Central memory CD8-positive, alpha-beta T cell (primary cell): ENCODE measurements around the gene FCF1.
A peak's percentile ranks its signal among the peaks of the same experiment; 100 is the strongest.
"Not testable (repeated sequence)": the region's sequence is repeated elsewhere in the genome, so short reads cannot be mapped to it uniquely, and the experiment has no call there.

Experiments used
- ATAC-seq: fragments of 150-1000 bp; cut with Tn5 transposase; replicated peaks from 2 replicates; pipeline ENCODE4 v1.10.0; 2022; ENCODE audit warnings: mild to moderate bottlenecking, moderate FRiP score, moderate number of reproducible peaks; ENCODE audit not compliant: poor library complexity, severe bottlenecking; ENCODE audit errors: extremely low read depth
- DNase-seq, 2 donors: peaks; one replicate each; pipeline ENCODE4 v3.0.0; 2021; ENCODE audit warnings: low spot score in 2 of 2
- H3K27ac Mint-ChIP-seq: one replicate; pipeline ENCODE4 v1.8.0; 2022; ENCODE audit warnings: low read depth, mild to moderate bottlenecking, moderate library complexity, mixed read lengths
- H3K27me3 Mint-ChIP-seq: one replicate; pipeline ENCODE4 v1.8.0; 2022; ENCODE audit warnings: mixed read lengths
- H3K36me3 Mint-ChIP-seq: one replicate; pipeline ENCODE4 v1.8.0; 2022; ENCODE audit warnings: mild to moderate bottlenecking, moderate library complexity, mixed read lengths; ENCODE audit not compliant: insufficient read depth
- H3K4me1 Mint-ChIP-seq: one replicate; pipeline ENCODE4 v1.8.0; 2022; ENCODE audit warnings: mixed read lengths
- H3K4me3 Mint-ChIP-seq: one replicate; pipeline ENCODE4 v1.8.0; 2022; ENCODE audit warnings: mild to moderate bottlenecking, moderate library complexity, mixed read lengths
- H3K9me3 Mint-ChIP-seq: one replicate; pipeline ENCODE4 v1.8.0; 2022; ENCODE audit warnings: mixed read lengths

The FCF1 gene

DNA sequence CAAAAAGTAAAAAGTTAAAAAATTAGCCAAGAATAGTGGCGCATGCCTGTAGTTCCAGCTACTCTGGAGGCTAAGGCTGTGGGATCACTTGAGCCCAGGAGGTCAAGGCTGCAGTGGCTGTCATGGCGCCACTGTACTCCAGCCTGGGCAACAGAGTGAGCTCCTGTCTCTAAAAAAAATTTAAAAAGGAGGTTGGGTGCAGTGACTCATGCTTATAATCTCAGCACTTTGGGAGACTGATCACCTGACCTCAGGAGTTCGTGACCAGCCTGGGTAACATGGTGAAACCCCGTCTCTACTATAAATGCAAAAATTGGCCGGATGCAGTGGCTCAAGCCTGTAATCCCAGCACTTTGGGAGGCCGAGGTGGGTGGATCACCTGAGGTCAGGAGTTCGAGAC is 42.0 kb downstream of the FCF1 start:
- H3K36me3 Mint-ChIP-seq = no peaks in the 10 kb centered on the region
- no peaks in the 10 kb centered on the region for H3K4me1 Mint-ChIP-seq
- ATAC-seq (no peak), DNase-seq (no peak)
- no peak overlapping the region for H3K27ac Mint-ChIP-seq
- no peak overlapping the region for H3K4me3 Mint-ChIP-seq
- no peaks in the 10 kb centered on the region for H3K27me3 Mint-ChIP-seq
- peaks cover 6% of the 10 kb centered on the region for H3K9me3 Mint-ChIP-seq

DNA sequence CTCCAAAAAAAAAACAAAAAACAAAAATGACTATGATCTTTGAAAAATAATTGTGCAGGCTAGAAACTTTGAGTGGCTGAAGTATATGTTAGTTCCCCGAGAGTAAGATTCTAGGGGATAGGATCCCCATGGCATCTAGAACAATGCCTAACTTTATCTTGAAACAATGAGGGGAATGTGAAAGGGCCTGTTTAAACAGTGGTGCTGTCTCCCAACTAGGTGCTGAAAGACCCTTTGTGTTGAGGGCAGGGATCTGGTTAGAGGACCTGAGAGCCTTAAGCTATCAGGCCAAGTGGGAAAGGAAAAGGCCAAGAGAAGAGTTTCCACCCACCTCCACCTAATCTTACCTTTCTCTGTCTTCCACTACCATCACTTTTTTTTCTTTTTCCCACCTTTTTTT is 43.4 kb downstream of the FCF1 start:
- Mint-ChIP-seq H3K9me3 (peaks cover 6% of the 10 kb centered on the region), H3K36me3 (no peaks in the 10 kb centered on the region), H3K4me1 (no peaks in the 10 kb centered on the region), H3K4me3 (no peak overlapping the region), H3K27me3 (no peaks in the 10 kb centered on the region), H3K27ac (no peak overlapping the region)
- no peak for ATAC-seq
- no peak for DNase-seq

DNA sequence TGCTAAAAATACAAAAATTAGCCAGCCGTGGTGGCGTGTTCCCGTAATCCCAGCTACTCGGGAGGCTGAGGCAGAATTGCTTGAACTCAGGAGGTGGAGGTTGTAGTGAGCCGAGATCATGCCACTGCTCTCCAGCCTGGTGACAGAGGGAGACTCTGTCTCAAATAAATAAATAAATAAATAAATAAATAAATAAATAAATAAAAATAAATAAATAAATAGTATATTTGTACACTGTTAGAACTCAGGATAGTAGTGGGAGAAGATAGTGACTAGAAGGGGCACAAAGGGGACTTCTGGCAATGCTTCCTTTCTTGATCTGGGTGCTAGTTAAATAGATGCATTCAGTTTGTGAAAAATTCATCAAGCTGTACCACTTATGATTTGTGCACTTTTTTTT is 45.6 kb downstream of the FCF1 start:
- not testable (repeated sequence) for H3K36me3 Mint-ChIP-seq, H3K27me3 Mint-ChIP-seq, H3K4me3 Mint-ChIP-seq, H3K27ac Mint-ChIP-seq, H3K4me1 Mint-ChIP-seq, ATAC-seq, DNase-seq, H3K9me3 Mint-ChIP-seq

GRCh38 chr14:74762917-74763802 is 50.2 kb downstream of the FCF1 start, which contains the start of gene YLPM1:
TSS of gene YLPM1 (plus strand) at chr14:74763316. CDS start at chr14:74763490, 174 bp downstream.
- peak within 1 kb of the TSS; percentile 98 for H3K27ac Mint-ChIP-seq
- peak within 1 kb of the TSS; percentile 96 for H3K4me3 Mint-ChIP-seq
- peaks cover 45% of the 10 kb centered on the region for H3K4me1 Mint-ChIP-seq
- DNase-seq (peak; percentile 88 to 94), ATAC-seq (peak; percentile 93)
- H3K9me3 Mint-ChIP-seq = no peaks in the 10 kb centered on the region
- H3K27me3 Mint-ChIP-seq = no peaks in the 10 kb centered on the region
- H3K36me3 Mint-ChIP-seq = peaks cover 26% of the 10 kb centered on the region

- DNase-seq = peak in 1 of 2 donors; percentile 10
- H3K36me3 Mint-ChIP-seq = peaks cover 26% of the 10 kb centered on the region
- peak overlapping the region; percentile 98 for H3K27ac Mint-ChIP-seq
- no peak for ATAC-seq
- H3K27me3 Mint-ChIP-seq = no peaks in the 10 kb centered on the region
- no peaks in the 10 kb centered on the region for H3K9me3 Mint-ChIP-seq
- peaks cover 51% of the 10 kb centered on the region for H3K4me1 Mint-ChIP-seq
- H3K4me3 Mint-ChIP-seq = peak overlapping the region; percentile 96
Observed at GRCh38 chr14:74763803-74764531, 51.0 kb downstream of the FCF1 start.

DNA sequence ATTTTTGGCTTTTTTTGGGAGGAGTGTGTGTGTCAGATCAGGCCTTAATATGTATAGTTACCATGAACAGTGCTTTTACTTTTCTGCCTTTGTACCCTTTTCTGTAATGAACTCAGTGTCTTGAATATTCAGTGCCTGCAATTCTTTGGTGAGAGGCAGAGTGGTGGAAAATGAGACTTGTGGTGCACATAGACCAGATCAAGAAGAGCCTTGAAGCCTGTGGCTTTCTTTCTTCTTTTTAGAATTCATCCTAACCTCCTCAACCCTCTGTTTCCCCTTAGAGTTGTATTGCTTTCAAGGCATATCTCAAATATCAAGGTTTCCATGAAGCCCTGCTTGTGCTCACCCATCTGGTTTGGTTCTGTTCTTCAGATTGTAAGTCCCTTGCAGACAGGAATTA is 52.8 kb downstream of the FCF1 start:
- ATAC-seq = no peak
- H3K27ac Mint-ChIP-seq = peak overlapping the region; percentile 83
- H3K4me1 Mint-ChIP-seq = peaks cover 55% of the 10 kb centered on the region
- DNase-seq = no peak
- no peaks in the 10 kb centered on the region for H3K9me3 Mint-ChIP-seq
- peak overlapping the region; percentile 96 for H3K4me3 Mint-ChIP-seq
- no peaks in the 10 kb centered on the region for H3K27me3 Mint-ChIP-seq
- peaks cover 26% of the 10 kb centered on the region for H3K36me3 Mint-ChIP-seq

DNA sequence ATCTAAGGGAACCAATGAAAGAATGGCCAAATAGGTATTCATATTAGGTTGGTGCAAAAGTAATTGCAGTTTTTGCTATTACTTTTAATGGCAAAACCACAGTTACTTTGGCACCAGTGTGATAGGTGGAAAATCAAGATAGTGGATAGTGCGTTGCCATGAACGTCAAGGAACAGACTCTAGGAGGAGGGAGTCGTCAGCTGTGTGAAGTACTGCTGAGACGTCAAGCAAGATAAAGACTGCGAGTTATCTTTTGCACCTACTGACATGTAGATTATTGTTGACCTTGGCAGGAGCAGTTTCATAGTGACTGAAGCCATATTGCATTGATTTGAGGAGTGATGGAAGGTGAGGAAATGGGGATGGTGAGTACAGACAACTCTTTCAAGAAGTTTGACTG is 58.5 kb downstream of the FCF1 start:
- Mint-ChIP-seq H3K27ac (no peak overlapping the region), H3K27me3 (no peaks in the 10 kb centered on the region), H3K4me3 (no peak overlapping the region), H3K36me3 (peaks cover 16% of the 10 kb centered on the region), H3K4me1 (peaks cover 40% of the 10 kb centered on the region), H3K9me3 (no peaks in the 10 kb centered on the region)
- no peak for ATAC-seq
- DNase-seq = no peak

- DNase-seq (no peak), ATAC-seq (no peak)
- Mint-ChIP-seq H3K4me3 (no peak overlapping the region), H3K9me3 (no peaks in the 10 kb centered on the region), H3K27me3 (no peaks in the 10 kb centered on the region), H3K36me3 (peaks cover 67% of the 10 kb centered on the region), H3K4me1 (peaks cover 20% of the 10 kb centered on the region), H3K27ac (peak overlapping the region; percentile 36)
Observed at GRCh38 chr14:74784634-74785033, 71.7 kb downstream of the FCF1 start.

GRCh38 chr14:74785056-74785613 is 72.2 kb downstream of the FCF1 start:
- Mint-ChIP-seq H3K27me3 (no peaks in the 10 kb centered on the region), H3K4me3 (no peak overlapping the region), H3K27ac (peak overlapping the region; percentile 36), H3K36me3 (peaks cover 62% of the 10 kb centered on the region), H3K9me3 (no peaks in the 10 kb centered on the region), H3K4me1 (peaks cover 20% of the 10 kb centered on the region)
- ATAC-seq (no peak), DNase-seq (no peak)

GRCh38 chr14:74786796-74787315 is 73.9 kb downstream of the FCF1 start:
- H3K9me3 Mint-ChIP-seq = no peaks in the 10 kb centered on the region
- H3K36me3 Mint-ChIP-seq = peaks cover 51% of the 10 kb centered on the region
- no peak for DNase-seq
- no peak for ATAC-seq
- H3K4me3 Mint-ChIP-seq = no peak overlapping the region
- H3K4me1 Mint-ChIP-seq = peaks cover 20% of the 10 kb centered on the region
- H3K27me3 Mint-ChIP-seq = no peaks in the 10 kb centered on the region
- H3K27ac Mint-ChIP-seq = no peak overlapping the region
